NB4 (cell line): ENCODE data around the gene ZNRF3.

Experiments used
- DNase-seq: peaks from one replicate; pipeline ENCODE4 v3.0.0; 2010; ENCODE audit warnings: low read depth
- H3K4me3 ChIP-seq: one replicate; pipeline ENCODE4 v1.5.1; 2011; ENCODE audit warnings: mild to moderate bottlenecking, low read depth, low read length, moderate library complexity
- MYC ChIP-seq: IDR thresholded peaks from 2 replicates; pipeline ENCODE4 v1.6.1; 2011; ENCODE audit warnings: low read depth, low read length
- POLR2A ChIP-seq: IDR thresholded peaks from 2 replicates; pipeline ENCODE4 v1.6.1; 2011; ENCODE audit warnings: mild to moderate bottlenecking; ENCODE audit not compliant: insufficient read length; ENCODE audit errors: extremely low read depth
- TF ChIP-seq, protein P1 (sequence below): IDR thresholded peaks from one replicate; pipeline ENCODE4 v1.5.1; 2012; ENCODE audit warnings: low read depth, low read length
- TF ChIP-seq, protein P2 (sequence below): IDR thresholded peaks from 2 replicates; pipeline ENCODE4 v1.6.1; 2011; ENCODE audit warnings: low read depth, low read length

ZNRF3 gene

DNA sequence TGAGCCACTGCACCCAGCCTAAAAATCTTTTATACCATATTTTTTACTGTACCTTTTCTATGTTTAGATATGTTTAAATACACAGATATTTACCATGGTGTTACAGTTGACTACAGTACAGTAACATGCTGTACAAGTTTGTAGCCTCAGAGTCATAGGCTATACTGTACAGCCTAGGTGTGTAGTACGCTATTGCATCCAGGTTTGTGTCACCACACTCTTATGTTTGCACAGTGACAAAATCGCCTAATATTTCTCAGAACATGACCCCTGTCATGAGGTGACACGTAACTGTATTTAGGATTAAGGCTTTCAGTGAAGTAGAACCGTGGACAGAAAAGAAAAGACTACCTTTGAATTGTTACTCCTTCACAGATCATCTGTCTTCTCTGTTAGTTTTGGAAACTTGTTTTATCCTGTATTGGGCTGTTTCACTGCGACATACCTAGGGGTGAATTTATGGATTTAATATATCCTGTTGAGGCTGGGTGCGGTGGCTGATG, 83.8 kb downstream of the ZNRF3 start:
- H3K4me3 ChIP-seq = no peak overlapping the region
- no peak for DNase-seq
- TF ChIP-seq, protein P1, sequence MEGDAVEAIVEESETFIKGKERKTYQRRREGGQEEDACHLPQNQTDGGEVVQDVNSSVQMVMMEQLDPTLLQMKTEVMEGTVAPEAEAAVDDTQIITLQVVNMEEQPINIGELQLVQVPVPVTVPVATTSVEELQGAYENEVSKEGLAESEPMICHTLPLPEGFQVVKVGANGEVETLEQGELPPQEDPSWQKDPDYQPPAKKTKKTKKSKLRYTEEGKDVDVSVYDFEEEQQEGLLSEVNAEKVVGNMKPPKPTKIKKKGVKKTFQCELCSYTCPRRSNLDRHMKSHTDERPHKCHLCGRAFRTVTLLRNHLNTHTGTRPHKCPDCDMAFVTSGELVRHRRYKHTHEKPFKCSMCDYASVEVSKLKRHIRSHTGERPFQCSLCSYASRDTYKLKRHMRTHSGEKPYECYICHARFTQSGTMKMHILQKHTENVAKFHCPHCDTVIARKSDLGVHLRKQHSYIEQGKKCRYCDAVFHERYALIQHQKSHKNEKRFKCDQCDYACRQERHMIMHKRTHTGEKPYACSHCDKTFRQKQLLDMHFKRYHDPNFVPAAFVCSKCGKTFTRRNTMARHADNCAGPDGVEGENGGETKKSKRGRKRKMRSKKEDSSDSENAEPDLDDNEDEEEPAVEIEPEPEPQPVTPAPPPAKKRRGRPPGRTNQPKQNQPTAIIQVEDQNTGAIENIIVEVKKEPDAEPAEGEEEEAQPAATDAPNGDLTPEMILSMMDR = no peak
- TF ChIP-seq, protein P2, sequence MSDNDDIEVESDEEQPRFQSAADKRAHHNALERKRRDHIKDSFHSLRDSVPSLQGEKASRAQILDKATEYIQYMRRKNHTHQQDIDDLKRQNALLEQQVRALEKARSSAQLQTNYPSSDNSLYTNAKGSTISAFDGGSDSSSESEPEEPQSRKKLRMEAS = no peak
- TF ChIP-seq POLR2A (no peak), MYC (no peak)

DNA sequence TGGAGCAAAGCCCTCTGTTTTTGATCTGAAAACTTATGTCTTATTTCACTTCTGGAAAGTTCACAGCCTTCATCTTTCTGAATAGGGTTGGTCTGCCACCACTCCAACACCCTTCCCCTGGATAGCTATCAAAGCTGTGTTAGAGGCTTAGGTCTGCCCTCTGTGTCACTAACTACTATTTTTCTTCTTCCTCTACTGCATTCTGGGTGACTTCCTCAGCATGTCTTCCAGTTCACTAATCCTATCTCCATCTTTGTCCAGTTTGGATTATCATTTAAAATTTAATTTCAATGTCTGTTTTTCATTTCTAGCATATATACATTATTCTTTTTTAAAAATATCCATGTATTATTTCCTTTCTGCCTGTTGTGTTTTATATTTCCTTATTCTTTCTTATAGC, 84.6 kb downstream of the ZNRF3 start:
- no peak for DNase-seq
- TF ChIP-seq, protein P2 = no peak
- TF ChIP-seq, protein P1 = no peak
- TF ChIP-seq POLR2A (no peak), MYC (no peak)
- no peak overlapping the region for H3K4me3 ChIP-seq

DNA sequence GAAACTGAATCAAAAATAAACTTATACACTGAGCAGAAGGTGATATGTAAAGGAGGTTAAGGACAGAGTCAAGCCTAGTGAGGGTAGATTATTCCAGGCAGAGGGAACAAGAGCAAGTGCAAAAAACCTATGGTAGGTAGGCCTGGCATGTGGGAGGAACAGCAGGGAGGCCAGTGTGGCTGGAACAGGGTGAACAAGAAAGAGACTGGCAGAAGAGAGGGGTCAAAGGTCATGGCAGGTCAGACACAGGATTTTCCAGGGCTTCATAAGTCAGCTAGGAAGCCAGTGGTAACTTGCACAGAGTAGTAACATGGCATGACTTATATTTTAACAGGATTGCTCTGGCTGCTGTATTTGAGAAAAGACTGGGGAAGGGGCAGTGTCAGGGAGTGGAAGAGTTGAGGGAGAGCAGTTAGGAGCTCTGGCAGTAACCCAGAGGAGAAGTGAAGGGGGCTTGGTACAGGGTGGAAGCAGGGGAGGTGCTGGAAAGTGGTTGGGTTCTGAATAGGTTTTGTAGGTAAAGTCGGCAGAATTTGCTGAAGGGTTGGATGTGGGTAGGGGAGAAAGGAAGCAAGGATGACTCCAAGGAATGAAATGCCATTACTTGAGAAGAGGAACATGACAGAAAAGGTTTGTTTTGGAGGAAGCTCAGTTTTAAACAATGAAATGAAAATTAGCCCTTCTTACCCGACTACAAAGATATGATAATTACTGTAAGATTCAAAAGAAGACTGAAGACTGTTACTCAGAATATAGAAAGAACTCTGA, 86.2 kb downstream of the ZNRF3 start:
- TF ChIP-seq MYC (no peak), POLR2A (no peak)
- TF ChIP-seq, protein P1 = no peak
- TF ChIP-seq, protein P2 = no peak

DNA sequence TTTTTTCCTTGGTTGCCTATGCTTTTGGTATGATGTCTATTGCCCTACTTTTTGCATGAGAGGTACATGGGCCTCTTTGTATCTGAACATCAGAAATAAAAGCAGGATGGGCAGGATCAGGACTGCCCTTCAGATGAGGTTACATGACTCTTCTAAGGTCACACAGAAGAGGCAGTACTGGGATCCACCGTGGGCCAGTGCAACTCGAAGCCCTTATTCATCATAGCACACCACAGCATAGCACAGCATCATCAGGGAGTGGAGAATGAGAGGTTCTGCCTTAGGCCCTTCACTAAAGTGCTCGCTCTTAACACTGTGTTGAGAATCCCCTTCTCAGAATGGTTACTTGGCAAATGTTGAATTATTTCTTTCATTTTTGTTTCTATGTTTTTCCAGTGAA, 90.0 kb downstream of the ZNRF3 start:
- TF ChIP-seq, protein P1 = no peak
- TF ChIP-seq MYC = no peak
- TF ChIP-seq, protein P2 = no peak
- no peak for TF ChIP-seq POLR2A
- no peak overlapping the region for H3K4me3 ChIP-seq
- DNase-seq = no peak

More for the DNA sequence above, 86.2 kb downstream of the ZNRF3 start:
- H3K4me3 ChIP-seq = no peak overlapping the region
- no peak for DNase-seq

DNA sequence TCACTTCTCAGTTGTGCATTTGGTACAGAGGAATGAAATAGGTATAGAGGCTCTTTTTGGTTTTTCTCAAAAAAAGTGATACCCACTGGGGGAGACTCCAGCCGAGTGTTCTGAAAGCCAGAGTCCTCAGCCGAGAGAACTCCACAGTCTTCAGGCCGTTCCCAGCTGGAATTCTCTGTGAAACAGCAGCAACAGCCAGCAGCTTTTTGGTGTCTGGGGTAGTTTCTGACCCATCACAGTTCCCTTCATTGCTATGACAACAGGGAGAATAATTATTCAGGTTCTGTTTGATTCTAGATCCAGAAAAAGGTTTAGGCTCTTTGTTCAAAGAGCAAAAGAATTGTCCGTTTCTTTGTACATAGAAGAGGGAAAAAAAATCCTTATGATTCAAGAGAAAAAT, 93.7 kb downstream of the ZNRF3 start:
- H3K4me3 ChIP-seq = no peak overlapping the region
- DNase-seq = no peak
- TF ChIP-seq, protein P2 = no peak
- TF ChIP-seq POLR2A = no peak
- no peak for TF ChIP-seq MYC
- TF ChIP-seq, protein P1 = no peak
